Mucosa of rectum (tissue), 2 donors: ENCODE results near the gene FAM13C.
A peak's percentile ranks its signal among the peaks of the same experiment; 100 is the strongest.
"Not testable (repeated sequence)": the region's sequence is repeated elsewhere in the genome, so short reads cannot be mapped to it uniquely, and the experiment has no call there.

Source experiments
- H3K27ac ChIP-seq, 2 donors: one replicate each; pipeline ENCODE4 v1.7.0; 2013; ENCODE audit warnings: inconsistent platforms in 2 of 2, low read depth in 2 of 2, low read length in 2 of 2
- H3K27me3 ChIP-seq, 2 donors: one replicate each; pipeline ENCODE4 v1.7.0; 2013; ENCODE audit warnings: low read length in 2 of 2; ENCODE audit not compliant: control insufficient read depth in 2 of 2, insufficient read depth in 2 of 2
- H3K36me3 ChIP-seq, 2 donors: one replicate each; pipeline ENCODE4 v1.7.0; 2013; ENCODE audit warnings: low read length in 2 of 2; ENCODE audit not compliant: control insufficient read depth in 2 of 2, insufficient read depth in 2 of 2
- H3K4me1 ChIP-seq, 2 donors: one replicate each; pipeline ENCODE4 v1.7.0; 2013; ENCODE audit warnings: low read length in 2 of 2, mild to moderate bottlenecking in 1 of 2; ENCODE audit not compliant: control insufficient read depth in 2 of 2, insufficient read depth in 2 of 2
- H3K4me3 ChIP-seq, 2 donors: one replicate each; pipeline ENCODE4 v1.7.0; 2013; ENCODE audit warnings: low read length in 2 of 2
- H3K9ac ChIP-seq, 2 donors: one replicate each; pipeline ENCODE4 v1.7.0; 2013; ENCODE audit warnings: low read length in 2 of 2, low read depth in 1 of 2, mild to moderate bottlenecking in 1 of 2
- H3K9me3 ChIP-seq, 2 donors: one replicate each; pipeline ENCODE4 v1.7.0; 2013; ENCODE audit warnings: low read length in 2 of 2; ENCODE audit not compliant: control insufficient read depth in 2 of 2
- donor health status: healthy.
- donor health status: Normal muscosa, but diverticular disease.

The FAM13C gene

DNA sequence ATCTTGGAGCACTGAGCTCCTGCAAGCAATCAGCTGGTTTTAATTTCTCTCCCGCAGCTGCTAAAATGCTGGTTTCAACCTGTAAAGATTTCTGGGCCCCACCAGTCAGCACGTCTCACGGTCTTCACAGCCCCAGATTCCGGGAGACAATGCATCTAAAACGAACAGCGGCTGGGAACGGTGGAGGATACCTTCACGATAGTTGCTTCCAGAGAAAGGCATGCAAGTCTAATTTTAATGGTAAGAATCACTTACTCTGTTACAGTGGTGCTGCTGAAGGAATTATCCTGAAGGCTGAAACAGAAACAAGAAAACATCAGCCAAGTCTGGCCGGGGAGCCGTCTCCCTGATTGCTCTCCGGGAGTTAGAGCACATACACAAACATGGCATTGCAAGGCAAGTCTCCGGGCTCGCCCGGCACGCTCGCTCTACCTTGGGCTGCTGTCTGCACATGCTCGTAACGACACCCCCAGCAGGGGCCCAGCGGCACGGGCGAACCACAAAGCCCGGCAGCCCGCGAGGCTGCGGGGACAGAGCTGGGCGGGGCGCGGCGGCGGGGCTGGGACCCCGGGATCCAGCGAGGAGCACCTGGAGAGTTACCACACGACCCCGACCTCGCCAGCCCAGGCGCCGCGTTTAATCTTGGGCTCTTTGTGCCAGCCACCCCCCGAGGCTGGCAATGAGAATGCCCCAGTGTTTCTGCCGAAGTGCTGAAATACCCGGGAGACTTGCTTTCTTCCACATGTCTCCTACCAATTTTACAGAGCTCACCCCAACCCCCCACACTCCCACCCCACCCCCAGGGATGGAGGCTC is at the start of gene FAM13C:
TSS of gene FAM13C (minus strand) at position 406 of the 815 bp plus-strand sequence. CDS start at position 317, 89 bp downstream.
- H3K27me3 ChIP-seq: no peaks in the 10 kb centered on the region
- no peaks in the 10 kb centered on the region for H3K36me3 ChIP-seq
- peak within 1 kb of the TSS; percentile 63 to 83 for H3K4me3 ChIP-seq
- no peaks in the 10 kb centered on the region for H3K4me1 ChIP-seq
- H3K9ac ChIP-seq: peak within 1 kb of the TSS; percentile 60 to 69
- peak within 1 kb of the TSS; percentile 52 to 63 for H3K27ac ChIP-seq
- no peaks in the 10 kb centered on the region for H3K9me3 ChIP-seq

GRCh38 chr10:59405235-59405634 is 42.9 kb upstream of the FAM13C start:
- H3K4me3 ChIP-seq: no peak overlapping the region
- no peaks in the 10 kb centered on the region for H3K27me3 ChIP-seq
- no peaks in the 10 kb centered on the region for H3K4me1 ChIP-seq
- H3K9ac ChIP-seq: no peak overlapping the region
- H3K9me3 ChIP-seq: no peaks in the 10 kb centered on the region
- no peak overlapping the region for H3K27ac ChIP-seq
- H3K36me3 ChIP-seq: no peaks in the 10 kb centered on the region

DNA sequence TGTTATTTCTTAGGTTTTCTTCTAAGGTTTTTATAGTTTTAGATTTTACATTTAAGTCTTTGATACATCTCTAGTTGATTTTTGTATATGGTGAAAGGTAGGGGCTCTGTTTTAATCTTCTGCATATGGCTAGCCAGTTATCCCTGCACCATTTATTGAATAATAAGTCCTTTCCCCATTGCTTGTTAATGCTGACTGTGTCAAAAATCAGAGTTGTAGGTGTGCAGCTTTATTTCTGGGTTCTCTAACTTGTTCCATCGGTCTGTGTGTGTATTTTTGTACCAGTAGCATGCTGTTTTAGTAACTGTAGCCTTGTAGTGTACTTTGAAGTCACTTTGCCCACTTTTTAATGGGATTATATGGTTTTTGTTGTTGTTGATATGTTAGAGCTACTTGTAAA is 37.9 kb upstream of the FAM13C start:
- H3K4me1 ChIP-seq: no peaks in the 10 kb centered on the region
- H3K36me3 ChIP-seq: no peaks in the 10 kb centered on the region
- H3K27me3 ChIP-seq: no peaks in the 10 kb centered on the region
- no peaks in the 10 kb centered on the region for H3K9me3 ChIP-seq
- no peak overlapping the region for H3K4me3 ChIP-seq
- no peak overlapping the region for H3K27ac ChIP-seq
- no peak overlapping the region for H3K9ac ChIP-seq

GRCh38 chr10:59399329-59399728 is 37.0 kb upstream of the FAM13C start:
- H3K36me3 ChIP-seq, H3K4me3 ChIP-seq, H3K27me3 ChIP-seq, H3K27ac ChIP-seq, H3K4me1 ChIP-seq, H3K9ac ChIP-seq, H3K9me3 ChIP-seq: not testable (repeated sequence)

- H3K9me3 ChIP-seq: no peaks in the 10 kb centered on the region
- H3K4me3 ChIP-seq: no peak overlapping the region
- no peak overlapping the region for H3K27ac ChIP-seq
- H3K36me3 ChIP-seq: no peaks in the 10 kb centered on the region
- no peaks in the 10 kb centered on the region for H3K4me1 ChIP-seq
- no peak overlapping the region for H3K9ac ChIP-seq
- no peaks in the 10 kb centered on the region for H3K27me3 ChIP-seq
These were observed 35.6 kb upstream of the FAM13C start for GRCh38 chr10:59397961-59398360.

GRCh38 chr10:59395984-59396383 is 33.6 kb upstream of the FAM13C start:
- Histone ChIP-seq H3K4me1 (no peaks in the 10 kb centered on the region), H3K36me3 (no peaks in the 10 kb centered on the region), H3K27ac (no peak overlapping the region), H3K9me3 (no peaks in the 10 kb centered on the region), H3K9ac (no peak overlapping the region), H3K27me3 (no peaks in the 10 kb centered on the region), H3K4me3 (no peak overlapping the region)

DNA sequence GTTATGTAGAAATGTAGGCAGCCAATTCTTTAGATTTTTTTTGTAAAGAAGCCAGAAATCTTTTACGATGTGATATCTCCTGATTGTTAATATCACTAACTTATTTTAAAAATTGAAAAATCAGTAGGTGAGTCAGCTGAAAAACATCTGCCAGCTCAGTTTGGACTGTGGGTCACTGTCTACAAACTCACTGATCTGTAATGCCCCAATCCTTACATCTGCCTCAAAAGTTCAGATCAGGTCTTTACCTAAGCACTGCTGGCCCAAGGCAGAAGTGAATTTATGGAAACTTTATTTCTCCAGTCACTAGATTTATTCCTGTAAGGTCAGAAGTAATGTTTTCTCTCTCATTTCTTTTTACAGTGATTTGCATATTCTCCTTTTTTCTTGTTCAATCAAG is 31.0 kb upstream of the FAM13C start:
- H3K36me3 ChIP-seq: no peaks in the 10 kb centered on the region
- H3K9me3 ChIP-seq: no peaks in the 10 kb centered on the region
- H3K27me3 ChIP-seq: no peaks in the 10 kb centered on the region
- H3K4me1 ChIP-seq: no peaks in the 10 kb centered on the region
- no peak overlapping the region for H3K4me3 ChIP-seq
- no peak overlapping the region for H3K9ac ChIP-seq
- H3K27ac ChIP-seq: no peak overlapping the region

DNA sequence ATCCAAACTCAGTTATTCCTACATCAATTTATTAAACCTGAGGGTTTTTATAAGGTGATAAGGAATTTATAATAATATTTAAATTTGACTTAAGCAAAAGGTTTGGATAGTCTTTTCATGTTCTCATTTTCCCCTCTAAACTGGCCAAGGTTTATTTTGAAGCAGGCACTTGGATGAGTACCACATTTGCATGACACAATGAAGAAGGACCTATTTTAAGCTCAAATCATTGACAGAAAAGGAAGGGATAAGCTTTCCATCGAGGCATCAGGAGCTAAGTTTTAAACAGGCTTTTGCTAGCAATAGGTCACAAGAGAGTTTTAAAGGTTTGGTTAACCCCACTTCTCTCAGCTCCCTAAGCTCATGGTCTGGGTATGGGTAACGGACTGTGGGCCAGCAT is 28.7 kb upstream of the FAM13C start:
- H3K4me3 ChIP-seq: no peak overlapping the region
- no peak overlapping the region for H3K27ac ChIP-seq
- no peak overlapping the region for H3K9ac ChIP-seq
- no peaks in the 10 kb centered on the region for H3K4me1 ChIP-seq
- H3K27me3 ChIP-seq: no peaks in the 10 kb centered on the region
- no peaks in the 10 kb centered on the region for H3K36me3 ChIP-seq
- no peaks in the 10 kb centered on the region for H3K9me3 ChIP-seq

DNA sequence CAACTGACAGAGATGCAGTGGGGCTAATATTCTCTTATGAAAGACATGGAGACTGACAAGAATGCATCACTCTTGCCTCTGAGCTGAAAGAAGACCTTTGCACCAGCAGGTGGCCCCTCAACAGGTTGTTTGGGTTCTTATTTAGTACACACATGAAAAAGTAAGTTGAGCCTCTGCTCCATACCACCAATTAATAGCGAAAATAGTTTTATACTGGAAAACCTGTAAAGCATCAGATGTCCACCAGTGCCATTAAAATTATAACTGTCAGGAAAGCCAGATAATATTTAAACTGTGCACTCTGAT is 26.3 kb upstream of the FAM13C start:
- H3K4me1 ChIP-seq: no peaks in the 10 kb centered on the region
- H3K36me3 ChIP-seq: no peaks in the 10 kb centered on the region
- H3K9me3 ChIP-seq: no peaks in the 10 kb centered on the region
- H3K9ac ChIP-seq: no peak overlapping the region
- H3K27me3 ChIP-seq: no peaks in the 10 kb centered on the region
- no peak overlapping the region for H3K4me3 ChIP-seq
- no peak overlapping the region for H3K27ac ChIP-seq

DNA sequence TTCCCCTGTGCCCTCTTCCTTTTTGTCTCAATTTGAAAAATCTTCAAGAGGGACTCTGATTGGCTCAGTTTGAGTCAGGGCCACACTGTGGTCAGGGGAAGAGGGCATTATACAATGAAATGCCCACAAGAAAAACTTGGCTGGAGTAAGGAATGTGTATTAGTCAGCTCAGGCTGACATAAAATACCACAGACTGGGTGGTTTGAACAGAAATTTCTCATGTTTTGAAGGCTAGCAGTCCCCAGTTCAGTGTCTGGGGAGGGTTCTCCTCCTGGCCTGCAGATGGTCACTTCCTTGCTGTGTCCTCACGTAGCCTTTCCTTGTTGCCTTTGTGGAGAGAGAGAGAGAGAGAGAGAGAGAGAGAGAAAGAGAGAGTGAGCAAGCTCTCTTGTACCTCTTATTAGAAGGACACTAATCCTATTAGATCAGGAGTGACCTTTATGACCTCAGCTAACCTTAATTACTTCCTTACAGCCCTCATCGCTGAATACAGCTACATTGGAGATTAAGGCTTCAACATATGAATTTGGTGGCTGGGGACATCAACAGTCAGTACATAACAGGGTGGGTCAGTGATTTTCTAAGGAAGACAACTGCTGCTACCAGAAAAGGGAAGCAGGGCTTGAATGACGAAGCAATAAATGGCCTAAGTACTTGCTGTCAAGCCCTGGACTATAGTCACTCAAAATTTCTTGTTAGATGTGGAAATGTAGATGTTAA is 25.8 kb upstream of the FAM13C start:
- Histone ChIP-seq H3K9me3 (no peaks in the 10 kb centered on the region), H3K36me3 (no peaks in the 10 kb centered on the region), H3K27me3 (no peaks in the 10 kb centered on the region), H3K9ac (no peak overlapping the region), H3K27ac (no peak overlapping the region), H3K4me1 (no peaks in the 10 kb centered on the region), H3K4me3 (no peak overlapping the region)
